HG03354 (cell line): ENCODE measurements around the gene LRRTM4.
"Not testable (repeated sequence)": the region's sequence is repeated elsewhere in the genome, so short reads cannot be mapped to it uniquely, and the experiment has no call there.

Experiments
- ATAC-seq: cut with Tn5 transposase; IDR thresholded peaks from one replicate; pipeline ENCODE4 v1.9.1; 2021; ENCODE audit warnings: mild to moderate bottlenecking; ENCODE audit not compliant: unreplicated experiment, poor library complexity, severe bottlenecking

Gene LRRTM4

DNA sequence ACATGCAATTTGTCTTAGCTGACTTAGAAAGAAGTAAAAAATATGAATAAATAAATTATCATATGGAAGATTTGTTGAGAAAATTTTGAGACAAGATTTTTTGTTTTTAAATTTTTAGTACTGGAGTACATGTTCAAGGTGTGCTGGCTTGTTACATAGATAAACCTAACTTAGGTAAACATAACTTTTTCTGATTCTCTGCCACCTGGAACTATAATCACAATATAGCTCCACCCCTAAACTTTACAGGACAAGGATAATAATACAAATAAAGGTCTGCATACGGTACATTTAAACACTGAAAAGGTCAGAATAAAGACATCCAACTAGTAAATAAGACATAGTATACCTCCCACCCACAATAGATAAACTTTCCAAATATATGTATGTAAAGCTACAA, 330.5 kb downstream of the LRRTM4 start:
- no peak for ATAC-seq

DNA sequence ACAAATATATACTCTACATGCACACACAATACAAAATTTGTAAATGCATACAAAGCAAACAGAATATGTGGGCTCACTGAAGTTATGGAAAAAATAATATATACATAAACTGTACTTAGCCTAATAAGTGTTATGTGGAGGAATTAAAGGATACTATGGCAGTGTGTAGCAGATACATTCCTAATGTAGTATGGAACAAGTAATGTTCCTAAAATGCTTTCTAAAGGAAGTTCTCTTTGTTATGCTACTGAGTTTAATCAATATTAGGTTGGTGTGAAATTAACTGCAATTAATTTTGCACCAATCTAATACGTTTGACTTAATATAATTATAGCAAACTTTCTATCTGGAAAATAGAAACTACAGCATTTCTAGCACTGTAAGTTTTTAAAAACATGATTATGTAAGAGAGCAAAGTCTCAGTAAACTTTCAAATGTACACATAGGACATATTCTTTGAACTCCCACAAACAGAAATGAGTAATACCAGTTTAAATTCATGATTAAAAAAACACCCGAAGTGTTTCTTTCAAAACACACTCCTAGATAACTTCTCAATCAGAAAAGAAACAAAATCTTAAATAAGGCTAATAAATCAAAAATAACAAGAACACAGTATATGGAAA, 331.3 kb downstream of the LRRTM4 start:
- ATAC-seq: no peak

DNA sequence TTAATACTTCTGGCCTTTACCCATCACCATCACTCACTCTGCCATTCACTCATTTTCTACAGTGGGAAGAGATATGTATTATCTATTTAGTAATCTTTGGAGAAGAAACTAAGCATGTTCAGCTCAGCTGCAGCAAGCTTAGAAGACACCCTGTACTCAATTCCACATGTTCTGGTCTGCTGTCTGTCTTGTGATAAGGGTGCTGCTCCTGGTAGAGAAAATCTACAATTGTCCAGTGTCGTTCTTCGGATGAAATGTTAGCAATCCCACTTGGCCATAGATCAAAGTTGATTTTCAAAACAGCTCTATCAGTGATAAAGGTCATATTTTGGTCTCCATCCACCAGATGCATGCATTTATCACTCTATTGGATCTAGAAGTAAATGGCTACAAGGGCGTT, 337.1 kb downstream of the LRRTM4 start:
- ATAC-seq: no peak

DNA sequence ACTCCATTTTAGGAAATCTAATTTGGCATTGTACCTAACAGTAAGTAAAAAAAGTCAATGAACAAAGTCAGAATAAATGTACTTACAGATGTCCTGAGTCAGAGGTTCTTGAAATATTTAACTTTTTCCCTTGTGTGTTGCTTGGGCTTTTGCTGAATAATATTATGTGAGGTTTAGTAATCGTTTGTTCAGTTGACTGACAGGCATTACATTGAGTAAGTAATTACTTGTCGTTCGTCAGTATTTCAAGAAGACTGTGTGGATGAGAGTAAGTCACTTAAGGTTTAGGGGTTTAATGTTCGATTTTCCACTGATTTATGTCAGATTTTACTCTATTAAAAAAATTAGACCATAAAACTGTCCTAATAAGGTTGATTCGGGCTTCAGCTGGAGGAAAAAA, 342.9 kb downstream of the LRRTM4 start:
- ATAC-seq: no peak

DNA sequence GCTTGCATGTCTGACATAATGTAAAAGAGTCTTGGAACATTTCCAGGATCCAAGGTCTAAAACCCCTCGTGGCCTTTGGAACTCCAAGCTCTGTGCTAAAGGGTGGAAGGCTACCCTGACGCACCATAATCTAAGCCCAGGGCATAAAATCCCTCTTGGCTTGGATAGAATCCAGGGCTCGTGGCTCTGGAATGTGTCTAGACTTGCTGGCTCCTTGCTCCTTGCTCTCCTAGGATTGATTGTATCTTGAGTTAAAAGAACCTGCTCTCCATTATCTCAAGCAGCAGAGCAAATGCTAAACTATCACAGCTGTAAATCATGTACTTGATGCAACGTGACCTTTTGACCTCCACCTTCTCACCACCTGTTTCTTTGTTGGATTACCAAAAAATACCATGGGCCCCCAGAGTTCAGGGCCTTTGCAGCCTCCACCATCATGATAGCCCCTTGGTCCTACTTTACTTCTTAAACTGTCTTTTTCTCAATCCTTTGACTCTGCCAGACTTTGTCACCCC, 346.9 kb downstream of the LRRTM4 start:
- not testable (repeated sequence) for ATAC-seq

DNA sequence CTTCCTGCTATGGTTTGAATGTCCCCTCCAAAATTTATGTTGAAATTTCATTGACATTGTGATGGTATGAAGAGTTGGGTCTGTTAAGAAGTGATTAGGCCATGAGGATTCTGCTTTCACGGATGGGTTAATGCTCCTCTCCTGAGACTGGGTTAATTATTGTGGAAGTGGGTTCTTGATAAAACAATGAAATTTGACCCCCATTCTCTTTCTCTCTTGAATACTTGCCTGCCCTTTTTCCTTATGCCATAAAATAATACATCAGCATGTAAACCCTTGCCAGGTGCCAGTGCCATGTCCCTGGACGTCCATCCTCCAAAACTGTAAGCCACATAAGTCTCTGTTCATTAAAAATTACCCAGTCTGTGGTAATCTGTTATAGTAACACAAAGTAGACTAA, 352.8 kb downstream of the LRRTM4 start:
- no peak for ATAC-seq

DNA sequence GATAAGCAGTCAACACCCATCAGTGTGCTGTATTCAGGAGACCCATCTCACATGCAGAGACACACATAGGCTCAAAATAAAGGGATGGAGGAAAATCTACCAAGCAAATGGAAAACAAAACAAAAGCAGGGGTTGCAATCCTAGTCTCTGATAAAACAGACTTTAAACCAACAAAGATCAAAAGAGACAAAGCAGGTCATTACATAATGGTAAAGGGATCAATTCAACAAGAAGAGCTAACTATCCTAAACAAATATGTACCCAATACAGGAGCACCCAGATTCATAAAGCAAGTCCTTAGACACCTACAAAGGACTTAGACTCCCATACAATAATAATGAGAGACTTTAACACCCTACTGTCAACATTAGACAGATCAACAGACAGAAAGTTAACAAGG, 358.2 kb downstream of the LRRTM4 start:
- not testable (repeated sequence) for ATAC-seq

DNA sequence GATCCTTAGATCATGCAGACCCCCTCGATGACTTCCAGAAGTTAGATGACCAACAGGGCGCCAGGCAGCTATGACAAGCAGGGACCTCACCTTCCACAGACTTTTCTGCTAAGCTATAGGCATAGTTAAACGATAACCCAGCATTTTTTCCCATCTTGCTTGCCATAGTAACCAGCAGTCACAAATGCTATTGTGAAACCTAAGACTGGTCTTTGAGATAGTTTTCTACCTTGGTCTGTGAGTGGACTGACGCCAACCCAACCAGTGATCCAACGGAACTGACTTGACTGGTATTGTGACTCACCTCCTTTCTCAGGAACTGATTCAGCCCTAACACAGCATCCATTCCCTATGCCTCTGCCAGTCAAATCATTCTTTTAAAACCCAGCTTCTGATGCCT, 361.2 kb downstream of the LRRTM4 start:
- no peak for ATAC-seq

DNA sequence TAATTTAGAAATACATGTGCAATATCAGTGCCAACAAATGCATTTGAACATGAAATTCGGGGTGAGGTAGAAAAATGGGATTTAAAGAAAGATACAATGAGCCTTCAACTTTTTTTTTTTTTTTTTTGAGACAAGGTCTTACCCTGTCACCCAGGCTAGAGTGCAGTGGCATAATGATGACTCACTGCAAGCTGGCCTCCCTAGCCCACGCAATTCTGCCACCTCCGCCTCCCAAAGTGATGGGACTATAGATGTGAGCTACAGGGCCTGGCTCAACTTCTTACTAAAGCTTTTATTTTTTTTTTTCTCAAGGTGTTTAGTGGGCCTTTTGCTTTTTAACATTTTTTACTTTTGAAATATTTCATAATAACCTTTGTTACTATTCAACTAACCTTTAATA, 365.6 kb downstream of the LRRTM4 start:
- no peak for ATAC-seq

DNA sequence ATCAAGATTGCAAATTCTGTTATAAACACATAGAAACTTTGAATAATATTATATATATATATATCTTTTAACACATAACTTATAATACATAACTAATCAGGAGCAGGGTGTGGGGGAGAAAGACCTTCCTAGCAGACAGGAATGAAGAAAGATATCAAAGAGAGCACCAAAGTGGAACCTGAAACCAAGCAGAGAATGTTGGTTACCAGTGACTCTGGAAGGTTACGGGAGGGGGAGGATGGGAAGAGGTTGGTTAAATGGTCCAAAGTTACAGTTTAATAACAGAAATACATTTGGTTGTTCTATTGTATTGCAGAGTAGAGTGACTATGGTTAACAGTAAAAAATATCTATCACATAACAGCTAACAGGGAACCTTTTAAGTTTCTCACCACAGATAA, 366.7 kb downstream of the LRRTM4 start:
- ATAC-seq: no peak

DNA sequence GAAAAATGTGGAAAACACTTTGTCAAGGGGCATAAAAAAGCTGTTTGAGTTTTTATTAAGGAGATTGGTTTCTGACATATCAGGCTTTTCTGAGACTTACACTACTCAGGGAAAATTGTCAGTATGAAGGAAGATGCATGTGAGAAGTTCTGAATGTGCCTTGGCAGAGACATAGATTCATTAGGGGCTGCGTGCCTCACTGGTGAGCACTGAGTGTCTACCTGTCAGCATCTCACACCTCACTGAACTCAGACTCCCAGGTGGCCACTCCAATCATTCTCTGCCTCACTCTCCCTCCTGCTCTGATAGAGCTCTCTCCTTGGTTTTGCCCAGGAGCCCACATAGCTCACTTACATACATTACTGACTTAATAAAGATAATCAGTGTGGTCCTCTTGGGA, 372.6 kb downstream of the LRRTM4 start:
- ATAC-seq: no peak

DNA sequence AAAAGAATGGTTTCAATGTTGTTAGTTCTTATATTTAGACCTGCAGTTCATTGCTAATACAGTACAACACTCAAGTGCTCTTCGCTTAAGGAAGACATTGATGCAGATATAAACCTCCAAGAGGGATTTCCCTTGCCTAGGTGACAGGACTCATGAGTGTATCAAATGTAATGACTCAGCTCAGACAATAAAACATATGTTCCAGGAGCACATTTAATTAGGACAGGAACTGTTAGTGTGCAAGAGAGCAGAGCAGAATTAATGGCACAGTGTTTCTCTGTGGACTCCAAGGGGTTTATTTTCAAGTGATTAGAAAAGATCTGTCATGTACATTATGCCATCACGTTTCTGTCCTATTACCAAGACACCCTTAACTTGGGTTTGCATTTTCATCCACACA, 375.0 kb downstream of the LRRTM4 start:
- no peak for ATAC-seq

DNA sequence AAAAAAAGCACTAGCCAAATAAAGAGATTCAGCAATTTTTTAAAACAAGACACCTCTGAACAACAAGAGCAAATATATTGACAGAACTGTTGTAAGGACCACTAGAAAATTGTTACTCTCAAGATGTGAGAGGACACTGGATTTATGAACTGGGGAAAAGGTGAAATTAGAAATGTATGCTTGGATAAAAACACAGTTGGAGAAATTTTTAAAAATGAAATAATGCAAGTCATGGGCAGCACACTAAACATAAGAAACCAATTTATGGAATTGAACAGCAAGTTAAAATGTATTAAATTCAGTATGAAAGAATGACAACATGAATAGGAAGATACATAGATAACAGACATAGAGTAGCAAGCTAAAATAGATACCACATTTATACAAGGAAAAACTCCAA, 377.4 kb downstream of the LRRTM4 start:
- ATAC-seq: no peak

DNA sequence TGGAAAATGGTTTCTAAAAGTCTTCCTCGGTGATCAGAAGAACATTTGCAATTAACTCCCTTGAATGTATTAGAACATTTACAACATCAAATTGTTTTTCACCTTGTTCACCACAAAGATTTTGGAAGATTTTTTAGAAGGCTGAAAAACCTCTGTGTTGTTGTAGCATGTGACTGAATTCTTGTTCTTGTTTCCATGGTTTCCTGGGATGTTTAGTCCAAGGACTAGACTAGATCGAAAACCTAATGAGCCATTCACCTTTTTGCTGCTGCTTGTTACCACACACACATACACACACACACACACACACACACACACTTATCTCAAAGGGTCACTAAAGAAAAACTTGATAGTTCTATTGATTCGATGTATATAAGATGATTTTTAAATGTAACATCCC, 380.0 kb downstream of the LRRTM4 start:
- no peak for ATAC-seq

DNA sequence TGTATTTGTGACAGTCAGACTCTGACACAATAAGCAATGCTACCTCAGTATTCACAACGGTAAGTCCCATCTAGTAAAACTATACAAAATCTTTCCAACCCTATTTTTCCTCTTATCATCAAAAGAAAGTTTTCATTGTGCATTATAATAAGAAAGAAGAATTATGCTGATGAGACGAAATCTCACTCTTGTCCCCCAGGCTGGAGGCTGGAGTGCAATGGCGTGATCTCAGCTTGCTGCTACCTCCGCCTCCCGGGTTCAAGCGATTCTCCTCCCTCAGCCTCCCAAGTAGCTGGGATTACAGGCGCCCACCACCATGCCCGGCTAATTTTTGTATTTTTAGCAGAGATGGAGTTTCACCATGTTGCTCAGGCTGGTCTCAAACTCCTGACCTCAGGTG, 393.7 kb downstream of the LRRTM4 start:
- ATAC-seq: not testable (repeated sequence)

DNA sequence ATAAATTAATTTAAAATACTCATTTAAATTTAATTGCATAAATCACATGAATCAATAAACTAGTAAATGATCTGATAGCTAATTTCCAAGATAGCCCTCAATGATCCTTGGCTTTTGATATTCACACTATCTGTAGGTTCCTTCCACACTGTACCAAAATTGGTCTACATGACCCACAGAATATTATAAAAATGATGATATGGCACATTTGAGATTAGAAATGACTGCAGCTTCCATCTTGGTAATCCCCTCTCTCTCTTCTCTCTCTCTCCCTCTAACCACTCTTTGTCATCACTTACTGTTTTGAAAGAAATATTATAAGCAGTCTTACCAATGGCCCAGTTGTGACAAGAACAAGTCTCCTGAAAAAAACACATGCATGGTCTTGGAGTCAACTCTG, 394.8 kb downstream of the LRRTM4 start:
- no peak for ATAC-seq

DNA sequence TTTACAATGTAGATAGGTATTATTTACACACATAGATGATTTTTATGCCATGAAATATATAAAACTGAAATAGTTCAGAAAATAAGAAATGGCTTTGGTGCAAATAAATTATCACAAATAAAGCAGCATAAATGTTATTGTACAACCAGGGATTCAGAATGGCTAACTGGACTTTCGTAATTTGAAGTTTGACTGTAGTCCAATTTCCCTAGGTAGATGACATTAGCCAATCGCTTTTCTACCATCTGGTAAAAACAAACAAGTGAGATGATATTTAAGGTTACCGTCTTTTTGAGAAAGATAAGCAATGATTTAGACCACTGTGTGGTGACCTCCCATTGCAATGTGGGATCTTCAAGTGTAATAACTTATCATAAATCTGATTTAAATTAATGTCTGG, 400.7 kb downstream of the LRRTM4 start:
- ATAC-seq: no peak

DNA sequence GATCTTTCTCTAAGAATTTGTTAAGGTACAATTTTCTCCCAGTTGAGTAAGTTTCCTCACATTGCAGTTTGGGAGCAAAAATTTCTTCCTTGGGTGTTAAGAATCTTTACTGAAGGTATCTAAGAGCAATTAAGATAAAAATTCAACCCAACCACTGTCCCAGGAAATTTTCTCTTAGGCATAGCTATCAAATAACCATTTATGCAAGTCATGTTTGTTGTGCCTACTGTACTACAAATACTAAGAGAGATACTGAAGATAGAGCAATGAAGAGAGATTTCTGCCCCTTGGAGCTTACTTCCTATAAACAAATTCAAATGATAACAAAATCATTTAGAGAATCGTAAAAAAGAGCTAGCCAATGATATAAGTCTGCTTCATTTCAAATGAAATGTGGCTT, 402.8 kb downstream of the LRRTM4 start:
- ATAC-seq: no peak

DNA sequence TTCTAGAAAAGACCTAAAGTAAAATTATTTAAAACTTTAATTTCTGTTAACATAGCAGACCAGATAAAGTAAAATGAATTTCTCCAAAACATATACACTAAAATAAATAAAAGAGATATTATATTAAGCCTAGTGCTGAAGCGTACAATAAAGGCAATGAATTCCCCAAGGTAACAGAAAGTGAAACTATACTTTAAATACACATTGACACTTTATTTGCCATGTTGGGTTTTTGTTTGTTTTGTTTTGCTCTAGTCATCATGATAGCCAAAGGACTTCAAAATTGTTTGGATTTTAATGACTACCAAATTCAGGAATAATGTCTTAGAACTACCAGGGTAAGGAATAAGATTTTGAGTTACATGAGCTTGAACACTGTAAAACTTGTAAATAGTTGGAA, 413.3 kb downstream of the LRRTM4 start:
- no peak for ATAC-seq

DNA sequence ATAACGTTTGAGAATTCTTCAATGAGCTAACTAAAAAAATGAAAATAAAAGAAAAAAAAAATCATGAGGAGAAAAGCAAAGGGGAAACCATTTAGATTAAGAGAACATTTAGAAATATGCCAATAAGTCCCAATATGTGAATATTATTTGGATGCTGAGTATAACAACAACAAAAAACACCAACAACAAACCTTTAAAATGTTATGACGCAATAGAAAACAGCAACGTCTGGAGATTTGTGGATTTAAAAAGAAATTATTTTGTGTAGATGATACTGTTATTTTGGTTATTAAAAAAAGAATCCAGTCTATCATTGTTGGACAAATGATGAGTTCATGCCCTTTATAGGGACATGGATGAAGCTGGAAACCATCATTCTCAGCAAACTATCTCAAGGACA, 417.2 kb downstream of the LRRTM4 start:
- no peak for ATAC-seq

DNA sequence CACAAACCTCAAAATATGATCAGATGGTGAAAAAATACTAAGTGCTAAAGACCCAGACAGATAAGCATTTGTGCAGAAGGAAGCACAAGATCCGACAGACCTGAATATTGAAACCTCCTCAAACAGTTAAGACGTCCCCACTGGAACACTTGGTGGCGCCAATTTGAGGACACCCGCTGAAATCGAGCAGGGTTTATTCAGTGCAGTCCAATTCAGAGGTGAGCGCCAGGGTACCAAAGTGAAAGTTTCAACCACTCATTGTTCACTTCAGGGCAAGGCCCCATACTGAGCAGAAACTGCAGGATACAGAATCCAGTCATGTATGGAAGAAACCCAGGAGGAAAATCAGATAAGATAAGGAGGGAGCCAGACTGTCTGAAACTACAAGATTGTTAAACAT, 417.6 kb downstream of the LRRTM4 start:
- no peak for ATAC-seq

DNA sequence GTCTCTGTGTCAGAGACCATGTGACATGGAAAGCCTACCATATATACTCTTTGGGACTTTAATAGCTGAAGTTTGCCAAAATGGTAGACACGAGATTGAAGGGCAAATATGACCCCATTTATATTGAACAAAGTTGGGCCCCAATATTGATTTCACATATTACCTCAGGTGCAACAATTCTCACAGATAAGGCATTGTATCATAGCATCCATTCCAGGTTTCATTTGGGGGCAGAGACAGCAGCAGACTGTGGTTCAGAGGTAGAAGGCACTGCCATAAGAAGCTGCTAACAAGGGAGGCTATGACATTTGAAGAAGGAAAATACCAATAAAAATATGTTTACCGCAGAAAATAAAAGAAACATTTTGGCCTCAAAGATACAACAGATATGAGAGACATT, 419.2 kb downstream of the LRRTM4 start:
- ATAC-seq: no peak
